Mucosa of descending colon (tissue), 3 donors: ENCODE data around the gene ATP1B1. TPM values are rescaled to one million over a fixed set of nuclear protein-coding genes. Genes with fewer than 3 reads are reported as not detected.

Experiments
- ATAC-seq: fragments of 200-7000 bp; cut with Tn5 transposase; one replicate; pipeline ENCODE4 v1.9.1; 2020; ENCODE audit warnings: mild to moderate bottlenecking, moderate library complexity
- DNase-seq, 3 donors: peaks; one replicate each; pipeline ENCODE4 v3.0.0-alpha.2; 2020
- H3K36me3 ChIP-seq: fragments of 200-600 bp; one replicate; pipeline ENCODE4 v1.8.0; 2021; ENCODE audit warnings: low read depth, mild to moderate bottlenecking
- H3K4me1 ChIP-seq: fragments of 200-600 bp; one replicate; pipeline ENCODE4 v1.8.0; 2021; ENCODE audit warnings: low read depth, mild to moderate bottlenecking
- H3K4me3 ChIP-seq: fragments of 200-600 bp; one replicate; pipeline ENCODE4 v1.8.0; 2021; ENCODE audit warnings: mild to moderate bottlenecking
- H3K9me3 ChIP-seq: fragments of 200-600 bp; one replicate; pipeline ENCODE4 v1.8.0; 2021; ENCODE audit warnings: mild to moderate bottlenecking
- CTCF ChIP-seq: fragments of 200-600 bp; IDR thresholded peaks from one replicate; pipeline ENCODE4 v1.8.0; 2022; ENCODE audit warnings: antibody characterized with exemption, mild to moderate bottlenecking
- intact Hi-C, 2 donors: fragments of 100-400 bp; cut with DNase I in 1 of 2; cut with micrococcal nuclease in 1 of 2; formaldehyde crosslinking; loops; one replicate each; pipeline versions ENCODE4 v1.11.0 to v1.11.1; 2022; cut with DNase I, micrococcal nuclease
- total RNA-seq, 3 donors: library from RNA; stranded (reverse); fragmentation: NEBNext Ultra II Directional in 2 of 3; extraction: Animal tissue kit (Norgen Biotek cat#: 25700) in 2 of 3; gene quantifications; one replicate each; pipeline versions ENCODE4 v1.2.1 to v1.2.4, GENCODE V29; 2021 to 2023
- donor health status: DM: no; HTN: no; CAD: no; lungs with moderate emphysema.
- donor health status: DM: no; HTN: no; CAD: no.
- donor health status: DM: no; HTN: yes; CAD: no.

The ATP1B1 gene
- total RNA-seq, 3 donors from 2014 or later: 342 to 860 (median 744) TPM

GRCh38 chr1:169064103-169064502, 42.4 kb upstream of the ATP1B1 start:
- no peaks in the 10 kb centered on the region for H3K36me3 ChIP-seq
- DNase-seq: no peak
- TF ChIP-seq CTCF: no peak
- H3K9me3 ChIP-seq: peaks cover 10% of the 10 kb centered on the region
- intact Hi-C loops: no loop called here
- ATAC-seq: no peak
- H3K4me3 ChIP-seq: no peak overlapping the region
- peaks cover 6% of the 10 kb centered on the region for H3K4me1 ChIP-seq

- Histone ChIP-seq H3K9me3 (peaks cover 10% of the 10 kb centered on the region), H3K36me3 (no peaks in the 10 kb centered on the region), H3K4me3 (no peak overlapping the region), H3K4me1 (no peaks in the 10 kb centered on the region)
- ATAC-seq: no peak
- DNase-seq: no peak
- TF ChIP-seq CTCF: no peak
- intact Hi-C loops: no loop called here
Measured at GRCh38 chr1:169070547-169070946, 35.9 kb upstream of the ATP1B1 start.

- TF ChIP-seq CTCF: no peak
- DNase-seq (no peak), ATAC-seq (no peak)
- Histone ChIP-seq H3K9me3 (peaks cover 10% of the 10 kb centered on the region), H3K4me1 (no peaks in the 10 kb centered on the region), H3K4me3 (no peak overlapping the region), H3K36me3 (no peaks in the 10 kb centered on the region)
- intact Hi-C loops: no loop called here
Measured at GRCh38 chr1:169070958-169071357, 35.5 kb upstream of the ATP1B1 start.

GRCh38 chr1:169072945-169073725, 33.4 kb upstream of the ATP1B1 start:
- Histone ChIP-seq H3K9me3 (no peaks in the 10 kb centered on the region), H3K36me3 (no peaks in the 10 kb centered on the region), H3K4me1 (no peaks in the 10 kb centered on the region), H3K4me3 (no peak overlapping the region)
- intact Hi-C loops: no loop called here
- peak; percentile 97 for ATAC-seq
- DNase-seq: peak in 2 of 3 donors; percentile 53 to 75
- TF ChIP-seq CTCF: no peak

GRCh38 chr1:169078163-169078883, 28.2 kb upstream of the ATP1B1 start:
- no peaks in the 10 kb centered on the region for H3K36me3 ChIP-seq
- no peak for DNase-seq
- no peaks in the 10 kb centered on the region for H3K4me1 ChIP-seq
- H3K9me3 ChIP-seq: no peaks in the 10 kb centered on the region
- no peak overlapping the region for H3K4me3 ChIP-seq
- no peak for TF ChIP-seq CTCF
- no peak for ATAC-seq
- intact Hi-C loops: no loop called here
